HG03575 (cell line): Measurements from ENCODE around the gene FILIP1.

Source experiments
- ATAC-seq: cut with Tn5 transposase; IDR thresholded peaks from one replicate; pipeline ENCODE4 v1.9.1; 2021; ENCODE audit not compliant: unreplicated experiment, insufficient number of reproducible peaks, low FRiP score; ENCODE audit errors: extremely low read depth

FILIP1 gene

DNA sequence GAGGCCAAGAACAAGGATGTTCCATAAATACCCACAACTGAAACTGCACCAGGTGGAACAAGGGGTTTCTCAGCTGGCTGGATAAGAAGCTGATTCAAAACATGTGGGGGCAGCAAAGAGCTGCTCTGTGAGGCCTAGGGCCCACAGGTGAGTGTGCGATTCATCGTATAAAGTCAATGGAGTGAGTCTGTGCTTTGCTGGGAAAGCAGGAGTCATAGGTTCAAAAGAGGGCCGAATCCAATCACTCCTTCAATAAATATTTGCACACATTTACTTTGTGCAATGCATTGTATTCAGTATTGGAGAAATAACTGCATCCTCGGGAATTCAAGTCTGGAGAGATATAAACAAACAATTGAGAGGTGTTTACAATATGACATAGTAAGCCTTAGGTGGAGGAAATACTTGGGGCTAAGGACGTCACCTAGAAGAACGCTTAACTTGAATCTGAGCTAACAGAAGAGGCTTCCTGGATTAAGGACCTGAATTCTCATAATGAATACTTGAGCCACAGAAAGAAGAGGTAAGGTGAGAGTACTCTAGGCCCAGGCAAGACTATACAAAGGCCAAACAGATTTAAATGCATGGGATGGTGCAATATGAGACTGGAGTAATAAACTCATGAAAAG, 125.3 kb downstream of the FILIP1 start:
- no peak for ATAC-seq

DNA sequence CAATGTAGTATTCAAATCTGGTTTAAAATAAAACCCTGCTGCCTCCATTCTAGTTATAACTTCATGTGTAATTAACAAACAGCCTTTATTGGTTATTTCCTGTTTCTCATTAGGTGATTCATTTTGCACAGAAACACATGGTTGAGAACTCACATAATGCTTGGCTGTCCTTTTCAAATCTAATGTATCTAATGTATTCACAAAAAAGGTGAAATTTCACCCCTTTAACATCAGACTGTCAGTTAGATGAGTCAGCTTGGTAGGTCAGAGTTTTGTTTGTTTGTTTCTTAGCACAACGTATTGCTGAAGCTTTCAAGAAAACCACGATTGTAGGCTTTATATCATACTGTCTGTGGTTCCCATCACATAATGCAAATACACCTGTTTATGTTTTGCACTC, 130.3 kb downstream of the FILIP1 start:
- no peak for ATAC-seq

GRCh38 chr6:75353644-75354043, 140.0 kb downstream of the FILIP1 start:
- no peak for ATAC-seq

GRCh38 chr6:75351570-75351969, 142.0 kb downstream of the FILIP1 start:
- no peak for ATAC-seq

GRCh38 chr6:75350808-75351207, 142.8 kb downstream of the FILIP1 start:
- no peak for ATAC-seq

GRCh38 chr6:75350156-75350555, 143.4 kb downstream of the FILIP1 start:
- ATAC-seq, result no peak

- ATAC-seq, result no peak
Measured at GRCh38 chr6:75349262-75349984, 144.2 kb downstream of the FILIP1 start.

DNA sequence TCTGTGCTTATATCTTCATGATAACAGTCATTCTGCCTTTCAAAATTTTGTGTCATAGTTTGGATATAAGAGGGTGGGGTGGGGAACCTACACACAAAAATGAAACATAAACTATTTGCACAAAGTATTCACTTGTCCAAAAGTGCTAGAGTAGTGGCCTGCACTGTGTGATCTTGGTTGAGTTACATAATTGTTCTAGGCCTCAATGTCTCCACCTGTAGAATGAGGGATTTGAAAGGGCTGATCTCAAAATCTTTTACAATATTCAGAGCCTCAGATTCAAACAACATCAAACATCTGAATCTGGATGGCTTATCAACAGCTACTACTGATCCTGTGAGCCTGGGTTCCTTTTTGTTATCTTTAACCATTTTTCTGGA, 144.7 kb downstream of the FILIP1 start:
- no peak for ATAC-seq

- no peak for ATAC-seq
Measured at GRCh38 chr6:75347898-75348610, 145.5 kb downstream of the FILIP1 start.

- no peak for ATAC-seq
Measured at GRCh38 chr6:75345413-75345812, 148.2 kb downstream of the FILIP1 start.

DNA sequence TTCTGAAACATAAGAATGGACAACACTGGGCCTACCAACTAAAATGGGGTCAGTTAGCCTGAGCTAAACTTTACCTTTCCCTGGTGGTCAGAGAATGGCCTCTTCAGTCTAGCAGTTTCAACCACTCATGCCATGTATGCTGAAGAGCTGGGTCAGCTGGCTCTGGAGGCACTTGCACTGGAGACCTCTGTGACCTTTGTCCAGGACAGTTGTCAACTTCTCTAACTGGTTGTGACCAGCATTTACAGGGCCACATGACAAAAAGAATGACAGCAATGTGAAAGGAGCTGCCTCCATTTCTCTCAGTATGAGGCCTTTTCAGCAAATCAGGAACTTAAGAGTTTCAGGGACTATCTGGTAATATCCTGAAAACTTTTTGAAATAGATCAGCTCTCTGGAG, 149.1 kb downstream of the FILIP1 start:
- ATAC-seq, result no peak

DNA sequence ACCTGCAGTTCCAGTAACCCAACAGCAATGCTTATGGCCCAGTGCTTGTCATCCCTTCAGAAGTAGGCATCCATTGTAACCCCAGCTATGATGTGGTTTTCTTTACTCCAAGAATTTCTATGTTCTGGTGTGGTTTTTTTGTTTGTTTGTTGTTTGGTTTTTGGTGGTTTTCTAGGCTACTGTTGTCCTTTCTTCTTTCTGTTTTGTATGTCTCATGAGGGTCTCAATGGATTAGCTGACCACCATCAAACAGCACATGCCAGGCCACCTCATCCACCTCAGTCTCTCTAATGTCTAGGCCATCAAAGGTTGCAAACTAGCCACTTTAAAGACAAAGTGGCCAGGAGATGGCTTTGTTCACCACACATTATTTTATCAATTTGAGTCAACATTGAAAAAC, 149.6 kb downstream of the FILIP1 start:
- ATAC-seq, result no peak

- ATAC-seq, result no peak
Measured at GRCh38 chr6:75337835-75338580, 155.6 kb downstream of the FILIP1 start.

DNA sequence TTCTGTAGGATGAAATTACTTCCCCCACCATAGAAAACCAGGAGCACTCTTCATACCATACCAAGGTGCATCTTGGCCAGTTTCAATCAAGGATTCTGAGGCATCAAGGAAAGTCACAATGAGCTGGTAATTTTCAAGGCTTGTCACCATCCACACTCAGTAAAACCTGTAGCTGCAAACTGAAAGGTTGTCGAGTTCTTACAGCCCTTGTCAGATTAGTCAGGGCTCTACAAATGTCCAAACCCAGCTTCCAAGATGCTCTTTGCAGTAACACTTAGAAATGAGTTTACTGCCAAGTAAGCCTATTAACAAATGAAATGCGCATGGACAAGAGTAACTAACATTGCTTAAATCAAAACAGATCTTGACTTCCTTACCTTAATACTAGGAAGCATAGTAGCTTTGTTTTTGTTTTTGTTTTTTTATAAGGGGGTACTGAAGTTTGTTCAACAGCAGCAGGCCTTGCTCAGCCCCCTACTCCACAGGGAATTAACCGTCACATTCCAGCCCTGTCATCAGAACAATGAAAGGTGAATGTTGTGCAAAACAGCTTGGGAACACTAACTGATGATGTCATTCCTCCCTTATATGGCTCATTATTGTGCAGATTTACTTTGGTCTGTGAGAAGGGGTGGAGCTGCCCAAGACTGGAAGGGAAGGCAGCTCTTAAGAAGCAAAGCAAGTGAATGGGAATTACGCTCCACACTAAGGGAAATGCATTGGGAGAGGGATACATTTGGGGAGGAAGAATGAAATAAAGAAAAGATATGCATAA, 159.1 kb downstream of the FILIP1 start:
- no peak for ATAC-seq

GRCh38 chr6:75333676-75334200, 159.9 kb downstream of the FILIP1 start:
- ATAC-seq, result no peak

GRCh38 chr6:75331151-75331550, 162.4 kb downstream of the FILIP1 start:
- ATAC-seq, result no peak

- no peak for ATAC-seq
Measured at GRCh38 chr6:75329703-75330102, 163.9 kb downstream of the FILIP1 start.

DNA sequence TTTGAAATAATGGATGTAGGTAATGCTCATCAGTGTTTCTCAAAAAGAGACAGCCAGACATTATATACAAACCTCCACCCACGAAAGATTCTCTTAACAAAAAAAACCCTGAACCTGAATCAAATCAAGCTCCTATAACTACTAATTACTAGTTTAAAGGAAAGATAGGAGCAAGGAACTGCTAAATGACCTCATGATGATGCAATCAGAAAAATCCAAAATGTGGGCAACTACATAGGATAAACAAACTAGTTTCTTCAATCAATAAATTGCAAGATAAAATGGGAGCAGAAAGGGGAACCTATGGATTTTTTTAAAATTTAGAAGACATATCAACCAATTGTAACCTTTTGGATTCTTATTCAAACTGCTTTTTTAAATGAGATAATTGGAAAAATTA, 165.8 kb downstream of the FILIP1 start:
- ATAC-seq, result no peak
